ENCODE data around the gene CXCL9. TPM values are rescaled to one million over a fixed set of nuclear protein-coding genes. Genes with fewer than 3 reads are reported as not detected.
"Not testable (repeated sequence)": the region's sequence is repeated elsewhere in the genome, so short reads cannot be mapped to it uniquely, and the experiment has no call there.

The CXCL9 gene
- total and polyA plus RNA-seq, 2 donors (not counting 1 experiment from before 2014, with no cell fraction given): not detected

DNA sequence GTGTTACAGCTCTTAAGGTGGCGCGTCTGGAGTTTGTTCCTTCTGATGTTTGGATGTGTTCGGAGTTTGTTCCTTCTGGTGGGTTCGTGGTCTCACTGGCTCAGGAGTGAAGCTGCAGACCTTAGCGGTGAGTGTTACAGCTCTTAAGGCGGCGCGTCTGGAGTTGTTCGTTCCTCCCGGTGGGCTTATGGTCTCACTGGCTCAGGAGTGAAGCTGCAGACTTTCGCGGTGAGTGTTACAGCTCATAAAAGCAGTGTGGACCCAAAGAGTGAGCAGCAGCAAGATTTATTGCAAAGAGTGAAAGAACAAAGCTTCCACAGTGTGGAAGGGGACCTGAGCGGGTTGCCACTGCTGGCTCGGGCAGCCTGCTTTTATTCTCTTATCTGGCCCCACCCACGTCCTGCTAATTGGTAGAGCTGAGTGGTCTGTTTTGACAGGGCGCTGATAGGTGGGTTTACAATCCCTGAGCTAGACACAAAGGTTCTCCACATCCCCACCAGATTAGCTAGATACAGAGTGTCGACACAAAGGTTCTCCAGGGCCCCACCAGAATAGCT is 42.6 kb upstream of the CXCL9 start:
- POLR2A ChIA-PET; H3K9ac ChIP-seq (ENCODE audit: low read length); H2AFZ ChIP-seq (ENCODE audit: insufficient read depth, low read depth, low read length, poor library complexity, severe bottlenecking); H3K4me3 Mint-ChIP-seq; H3K36me3 ChIP-seq (replicated peaks in 1 of 2; ENCODE audit: control extremely low read depth in 1 of 2, control insufficient read depth in 1 of 2, extremely low read depth in 1 of 2, insufficient read depth in 2 of 2, low read length in 1 of 2); H3K27me3 Mint-ChIP-seq; CTCF ChIA-PET; H4K20me1 ChIP-seq (ENCODE audit: control insufficient read depth, insufficient read depth, low read length, poor library complexity, severe bottlenecking); H3K9me3 ChIP-seq (ENCODE audit: control extremely low read depth in 1 of 3, control insufficient read depth in 2 of 3, insufficient read depth in 1 of 3, low read length in 2 of 3); DNase-seq; H3K4me2 ChIP-seq (replicated peaks; ENCODE audit: low read depth, low read length, poor library complexity, severe bottlenecking); H3K4me1 ChIP-seq (ENCODE audit: control insufficient read depth in 2 of 2, insufficient read depth in 2 of 2, low read length in 2 of 2); H3K27ac Mint-ChIP-seq; intact Hi-C loops (cut with micrococcal nuclease); H3K27me3 ChIP-seq (replicated peaks in 1 of 4; ENCODE audit: control extremely low read depth in 1 of 4, control insufficient read depth in 3 of 4, insufficient read depth in 4 of 4, low read length in 3 of 4); ATAC-seq (ENCODE audit: low read depth); H3K9me3 Mint-ChIP-seq (ENCODE audit: insufficient read depth); H3K4me1 Mint-ChIP-seq; H3K27ac ChIP-seq (ENCODE audit: low read length in 2 of 2); H3K79me2 ChIP-seq (ENCODE audit: control insufficient read depth, insufficient read depth, low read length); H3K4me3 ChIP-seq (ENCODE audit: control extremely low read depth in 1 of 5, extremely low read depth in 1 of 5, insufficient read depth in 1 of 5, low read depth in 2 of 5, low read length in 4 of 5): not testable (repeated sequence)
- WGBS (ENCODE audit: insufficient coverage): 99% methylated on average over 10 of the region's 17 CpGs

DNA sequence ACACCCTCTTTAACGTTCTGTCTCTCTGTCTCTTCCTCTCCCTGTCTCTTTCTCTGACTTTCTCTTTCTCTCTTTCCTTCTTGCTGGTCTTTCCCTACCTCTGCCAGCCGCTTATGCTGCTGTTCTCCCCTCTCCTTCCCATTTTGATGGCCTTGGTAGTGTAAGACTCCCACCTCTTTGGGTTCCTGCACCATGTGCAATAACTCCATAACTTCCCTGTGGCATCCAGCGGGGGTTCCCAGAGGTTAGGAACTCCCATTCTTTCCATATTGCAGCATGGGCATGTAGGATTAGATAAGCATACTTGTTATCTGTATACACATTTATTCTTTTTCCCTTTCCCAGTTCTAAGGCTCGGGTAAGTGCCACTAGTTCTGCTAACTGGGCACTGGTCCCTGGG is 37.4 kb upstream of the CXCL9 start:
- 100% methylated on average over 1 of the region's 4 CpGs for WGBS (ENCODE audit: insufficient coverage)

DNA sequence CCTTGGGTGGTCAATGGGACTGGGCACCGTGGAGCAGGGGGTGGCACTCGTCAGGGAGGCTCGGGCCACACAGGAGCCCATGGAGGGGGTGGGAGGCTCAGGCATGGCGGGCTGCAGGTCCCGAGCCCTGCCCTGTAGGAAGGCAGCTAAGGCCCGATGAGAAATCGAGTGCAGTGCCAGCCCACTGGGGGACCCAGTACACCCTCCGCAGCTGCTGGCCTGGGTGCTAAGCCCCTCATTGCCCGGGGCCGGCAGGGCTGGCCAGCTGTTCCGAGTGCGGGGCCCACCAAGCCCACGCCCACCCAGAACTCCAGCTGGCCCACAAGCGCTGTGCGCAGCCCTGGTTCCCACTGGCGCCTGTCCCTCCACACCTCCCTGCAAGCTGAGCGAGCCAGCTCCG is 36.0 kb upstream of the CXCL9 start:
- H3K27me3 Mint-ChIP-seq; H3K4me3 ChIP-seq (ENCODE audit: control extremely low read depth in 1 of 5, extremely low read depth in 1 of 5, insufficient read depth in 1 of 5, low read depth in 2 of 5, low read length in 4 of 5); H3K9me3 ChIP-seq (ENCODE audit: control extremely low read depth in 1 of 3, control insufficient read depth in 2 of 3, insufficient read depth in 1 of 3, low read length in 2 of 3); ATAC-seq (ENCODE audit: low read depth); H3K27ac ChIP-seq (ENCODE audit: low read length in 2 of 2); H2AFZ ChIP-seq (ENCODE audit: insufficient read depth, low read depth, low read length, poor library complexity, severe bottlenecking); H3K4me1 Mint-ChIP-seq; H3K4me3 Mint-ChIP-seq; DNase-seq; H3K79me2 ChIP-seq (ENCODE audit: control insufficient read depth, insufficient read depth, low read length); CTCF ChIA-PET; intact Hi-C loops (cut with micrococcal nuclease); H3K27me3 ChIP-seq (replicated peaks in 1 of 4; ENCODE audit: control extremely low read depth in 1 of 4, control insufficient read depth in 3 of 4, insufficient read depth in 4 of 4, low read length in 3 of 4); H3K4me2 ChIP-seq (replicated peaks; ENCODE audit: low read depth, low read length, poor library complexity, severe bottlenecking); H3K4me1 ChIP-seq (ENCODE audit: control insufficient read depth in 2 of 2, insufficient read depth in 2 of 2, low read length in 2 of 2); H3K36me3 ChIP-seq (replicated peaks in 1 of 2; ENCODE audit: control extremely low read depth in 1 of 2, control insufficient read depth in 1 of 2, extremely low read depth in 1 of 2, insufficient read depth in 2 of 2, low read length in 1 of 2); H3K9me3 Mint-ChIP-seq (ENCODE audit: insufficient read depth); POLR2A ChIA-PET; H4K20me1 ChIP-seq (ENCODE audit: control insufficient read depth, insufficient read depth, low read length, poor library complexity, severe bottlenecking); H3K27ac Mint-ChIP-seq; H3K9ac ChIP-seq (ENCODE audit: low read length): not testable (repeated sequence)
- 93% methylated on average over 9 of the region's 18 CpGs for WGBS (ENCODE audit: insufficient coverage)

More for the DNA sequence above, 37.4 kb upstream of the CXCL9 start:
- H2AFZ ChIP-seq (ENCODE audit: insufficient read depth, low read depth, low read length, poor library complexity, severe bottlenecking); H3K27ac Mint-ChIP-seq; POLR2A ChIA-PET; H3K4me2 ChIP-seq (replicated peaks; ENCODE audit: low read depth, low read length, poor library complexity, severe bottlenecking); H3K9me3 ChIP-seq (ENCODE audit: control extremely low read depth in 1 of 3, control insufficient read depth in 2 of 3, insufficient read depth in 1 of 3, low read length in 2 of 3); ATAC-seq (ENCODE audit: low read depth); H3K27me3 Mint-ChIP-seq; H3K27ac ChIP-seq (ENCODE audit: low read length in 2 of 2); H3K27me3 ChIP-seq (replicated peaks in 1 of 4; ENCODE audit: control extremely low read depth in 1 of 4, control insufficient read depth in 3 of 4, insufficient read depth in 4 of 4, low read length in 3 of 4); CTCF ChIA-PET; H3K79me2 ChIP-seq (ENCODE audit: control insufficient read depth, insufficient read depth, low read length); H3K4me1 ChIP-seq (ENCODE audit: control insufficient read depth in 2 of 2, insufficient read depth in 2 of 2, low read length in 2 of 2); H4K20me1 ChIP-seq (ENCODE audit: control insufficient read depth, insufficient read depth, low read length, poor library complexity, severe bottlenecking); H3K9me3 Mint-ChIP-seq (ENCODE audit: insufficient read depth); DNase-seq; H3K36me3 ChIP-seq (replicated peaks in 1 of 2; ENCODE audit: control extremely low read depth in 1 of 2, control insufficient read depth in 1 of 2, extremely low read depth in 1 of 2, insufficient read depth in 2 of 2, low read length in 1 of 2); H3K9ac ChIP-seq (ENCODE audit: low read length); H3K4me3 Mint-ChIP-seq; H3K4me3 ChIP-seq (ENCODE audit: control extremely low read depth in 1 of 5, extremely low read depth in 1 of 5, insufficient read depth in 1 of 5, low read depth in 2 of 5, low read length in 4 of 5); intact Hi-C loops (cut with micrococcal nuclease); H3K4me1 Mint-ChIP-seq: not testable (repeated sequence)

DNA sequence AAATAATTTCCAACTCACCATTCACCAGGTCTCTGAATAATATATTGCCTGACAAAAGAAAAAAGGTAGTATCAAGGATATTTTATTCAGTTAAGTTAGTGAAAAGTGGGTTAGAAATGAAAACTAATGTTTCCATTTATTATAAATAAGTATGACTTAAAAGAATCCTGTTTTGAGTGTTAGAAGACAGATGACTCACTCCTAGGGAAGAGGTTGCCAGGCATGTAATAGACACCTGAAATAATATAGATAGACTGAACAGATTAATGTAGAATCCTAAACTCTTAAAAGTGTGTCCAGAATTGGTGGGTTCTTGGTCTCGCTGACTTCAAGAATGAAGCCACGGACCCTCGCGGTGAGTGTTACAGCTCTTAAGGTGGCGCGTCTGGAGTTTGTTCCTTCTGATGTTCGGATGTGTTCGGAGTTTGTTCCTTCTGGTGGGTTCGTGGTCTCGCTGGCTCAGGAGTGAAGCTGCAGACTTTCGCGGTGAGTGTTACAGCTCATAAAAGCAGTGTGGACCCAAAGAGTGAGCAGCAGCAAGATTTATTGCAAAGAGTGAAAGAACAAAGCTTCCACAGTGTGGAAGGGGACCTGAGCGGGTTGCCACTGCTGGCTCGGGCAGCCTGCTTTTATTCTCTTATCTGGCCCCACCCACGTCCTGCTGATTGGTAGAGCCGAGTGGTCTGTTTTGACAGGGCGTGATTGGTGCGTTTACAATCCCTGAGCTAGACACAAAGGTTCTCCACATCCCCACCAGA is 35.1 kb upstream of the CXCL9 start:
- H3K27ac ChIP-seq (ENCODE audit: low read length in 2 of 2); ATAC-seq (ENCODE audit: low read depth); H3K27me3 Mint-ChIP-seq; H3K79me2 ChIP-seq (ENCODE audit: control insufficient read depth, insufficient read depth, low read length); CTCF ChIA-PET; H3K4me3 ChIP-seq (ENCODE audit: control extremely low read depth in 1 of 5, extremely low read depth in 1 of 5, insufficient read depth in 1 of 5, low read depth in 2 of 5, low read length in 4 of 5); H3K27me3 ChIP-seq (replicated peaks in 1 of 4; ENCODE audit: control extremely low read depth in 1 of 4, control insufficient read depth in 3 of 4, insufficient read depth in 4 of 4, low read length in 3 of 4); POLR2A ChIA-PET; H3K4me2 ChIP-seq (replicated peaks; ENCODE audit: low read depth, low read length, poor library complexity, severe bottlenecking); H3K4me1 ChIP-seq (ENCODE audit: control insufficient read depth in 2 of 2, insufficient read depth in 2 of 2, low read length in 2 of 2); DNase-seq; H2AFZ ChIP-seq (ENCODE audit: insufficient read depth, low read depth, low read length, poor library complexity, severe bottlenecking); H4K20me1 ChIP-seq (ENCODE audit: control insufficient read depth, insufficient read depth, low read length, poor library complexity, severe bottlenecking); intact Hi-C loops (cut with micrococcal nuclease); H3K27ac Mint-ChIP-seq; H3K9ac ChIP-seq (ENCODE audit: low read length); H3K36me3 ChIP-seq (replicated peaks in 1 of 2; ENCODE audit: control extremely low read depth in 1 of 2, control insufficient read depth in 1 of 2, extremely low read depth in 1 of 2, insufficient read depth in 2 of 2, low read length in 1 of 2); H3K9me3 ChIP-seq (ENCODE audit: control extremely low read depth in 1 of 3, control insufficient read depth in 2 of 3, insufficient read depth in 1 of 3, low read length in 2 of 3); H3K9me3 Mint-ChIP-seq (ENCODE audit: insufficient read depth); H3K4me1 Mint-ChIP-seq: not testable (repeated sequence)
- H3K4me3 Mint-ChIP-seq: peak overlapping the region; percentile 77
- 87% methylated on average over 4 of the region's 18 CpGs for WGBS (ENCODE audit: insufficient coverage)

Measured in B cell (primary cell).